Central memory CD4-positive, alpha-beta T cell (primary cell): ENCODE results near the gene C1orf94.

Experiments used
- DNase-seq: peaks from one replicate; pipeline ENCODE4 v3.0.0; 2022

The C1orf94 gene

GRCh38 chr1:34263406-34263805 lies 86.7 kb downstream of the C1orf94 start:
- no peak for DNase-seq

- DNase-seq: no peak
Measured at GRCh38 chr1:34265396-34265795, 88.7 kb downstream of the C1orf94 start.

- DNase-seq: no peak
Measured at GRCh38 chr1:34266127-34266951, 89.6 kb downstream of the C1orf94 start.

- DNase-seq: no peak
Measured at GRCh38 chr1:34267326-34267725, 90.6 kb downstream of the C1orf94 start.

- no peak for DNase-seq
Measured at GRCh38 chr1:34268311-34268954, 91.7 kb downstream of the C1orf94 start.
